SU-DHL-6 (cell line): ENCODE measurements around the gene SH3BGRL3.

Experiments used
- CTCF ChIP-seq: fragments of 200-600 bp; sonication (generic); IDR thresholded peaks from one replicate; pipeline ENCODE4 v1.5.1; 2017; ENCODE audit warnings: antibody characterized with exemption, mild to moderate bottlenecking, low read length, moderate library complexity; ENCODE audit not compliant: insufficient read depth, poor library complexity, severe bottlenecking
- EZH2phosphoT487 ChIP-seq: fragments of 200-600 bp; sonication (generic), shearing (Covaris generic); conservative IDR thresholded peaks from 2 replicates; pipeline ENCODE4 v1.6.1; 2018; ENCODE audit warnings: mild to moderate bottlenecking, antibody characterized with exemption, low read length, moderate library complexity, mixed read lengths

- no peak for TF ChIP-seq CTCF
- TF ChIP-seq EZH2phosphoT487: no peak
These were observed 8.5 kb downstream of the SH3BGRL3 start for GRCh38 chr1:26288311-26288941.
